ENCODE data around the gene ITPR2. TPM values are rescaled to one million over a fixed set of nuclear protein-coding genes. Genes with fewer than 3 reads are reported as not detected.

The ITPR2 gene
- total RNA-seq, 2 experiments from 2014 or later, result 28.8 to 29.9 TPM

GRCh38 chr12:26396402-26396801 lies 436.6 kb downstream of the ITPR2 start:
- Histone ChIP-seq H3K9me3 (ENCODE audit: control insufficient read depth in 1 of 2, insufficient read depth in 1 of 2, low read length in 2 of 2) (no peaks in the 10 kb centered on the region), H3K27ac (ENCODE audit: low read depth in 1 of 2, low read length in 2 of 2) (no peak overlapping the region), H3K27me3 (ENCODE audit: control insufficient read depth in 1 of 2, insufficient read depth in 2 of 2, low read length in 2 of 2) (no peaks in the 10 kb centered on the region), H3K4me1 (ENCODE audit: insufficient read depth, low read length) (no peaks in the 10 kb centered on the region), H3K36me3 (ENCODE audit: insufficient read depth, low read length) (peaks cover 39% of the 10 kb centered on the region), H3K4me3 (ENCODE audit: low read length) (no peak overlapping the region)
- TF ChIP-seq CTCF (IDR thresholded peaks at IDR 0.05), result no peak
- no peak overlapping the region for H3K4me3 Mint-ChIP-seq
- H3K27ac Mint-ChIP-seq, result no peak overlapping the region
- ChIA-PET POLR2A (no interaction called here), CTCF (no interaction called here)
- H3K4me1 Mint-ChIP-seq (ENCODE audit: low read depth), result no peaks in the 10 kb centered on the region
- intact Hi-C loops (cut with DNase I, micrococcal nuclease), result no loop called here
- peaks cover 26% of the 10 kb centered on the region for H3K36me3 Mint-ChIP-seq (ENCODE audit: low read depth)
- no peaks in the 10 kb centered on the region for H3K27me3 Mint-ChIP-seq
- ATAC-seq (ENCODE audit: poor library complexity), result no peak
- DNase-seq, result no peak
- no peaks in the 10 kb centered on the region for H3K9me3 Mint-ChIP-seq

GRCh38 chr12:26389343-26389742 lies 443.7 kb downstream of the ITPR2 start:
- Mint-ChIP-seq H3K9me3 (peaks cover 3% of the 10 kb centered on the region), H3K27ac (no peak overlapping the region)

GRCh38 chr12:26384536-26384935 lies 448.5 kb downstream of the ITPR2 start:
- intact Hi-C loops (cut with DNase I, micrococcal nuclease), result no loop called here
- Histone ChIP-seq H3K9me3 (ENCODE audit: control insufficient read depth in 1 of 2, insufficient read depth in 1 of 2, low read length in 2 of 2) (no peaks in the 10 kb centered on the region), H3K27me3 (ENCODE audit: control insufficient read depth in 1 of 2, insufficient read depth in 2 of 2, low read length in 2 of 2) (no peaks in the 10 kb centered on the region), H3K27ac (ENCODE audit: low read depth in 1 of 2, low read length in 2 of 2) (no peak overlapping the region), H3K36me3 (ENCODE audit: insufficient read depth, low read length) (peaks cover 13% of the 10 kb centered on the region), H3K4me1 (ENCODE audit: insufficient read depth, low read length) (no peaks in the 10 kb centered on the region), H3K4me3 (ENCODE audit: low read length) (no peak overlapping the region)
- Mint-ChIP-seq H3K4me1 (ENCODE audit: low read depth) (no peaks in the 10 kb centered on the region), H3K27ac (no peak overlapping the region), H3K9me3 (peaks cover 3% of the 10 kb centered on the region), H3K4me3 (no peak overlapping the region), H3K27me3 (no peaks in the 10 kb centered on the region), H3K36me3 (ENCODE audit: low read depth) (peaks cover 74% of the 10 kb centered on the region)
- no peak for DNase-seq
- no peak for TF ChIP-seq CTCF (IDR thresholded peaks at IDR 0.05)
- CTCF ChIA-PET, result no interaction called here
- POLR2A ChIA-PET, result no interaction called here
- ATAC-seq (ENCODE audit: poor library complexity), result no peak

More at GRCh38 chr12:26389343-26389742, 443.7 kb downstream of the ITPR2 start:
- Mint-ChIP-seq H3K4me3 (no peak overlapping the region), H3K36me3 (ENCODE audit: low read depth) (peaks cover 81% of the 10 kb centered on the region), H3K4me1 (ENCODE audit: low read depth) (no peaks in the 10 kb centered on the region), H3K27me3 (no peaks in the 10 kb centered on the region)
- Histone ChIP-seq H3K4me1 (ENCODE audit: insufficient read depth, low read length) (no peaks in the 10 kb centered on the region), H3K27me3 (ENCODE audit: control insufficient read depth in 1 of 2, insufficient read depth in 2 of 2, low read length in 2 of 2) (no peaks in the 10 kb centered on the region), H3K9me3 (ENCODE audit: control insufficient read depth in 1 of 2, insufficient read depth in 1 of 2, low read length in 2 of 2) (no peaks in the 10 kb centered on the region), H3K4me3 (ENCODE audit: low read length) (no peak overlapping the region), H3K27ac (ENCODE audit: low read depth in 1 of 2, low read length in 2 of 2) (no peak overlapping the region), H3K36me3 (ENCODE audit: insufficient read depth, low read length) (peaks cover 16% of the 10 kb centered on the region)
- ChIA-PET POLR2A (no interaction called here), CTCF (no interaction called here)
- TF ChIP-seq CTCF (IDR thresholded peaks at IDR 0.05), result no peak
- DNase-seq (no peak), ATAC-seq (ENCODE audit: poor library complexity) (no peak)
- intact Hi-C loops (cut with DNase I, micrococcal nuclease), result no loop called here
